HepG2 (cell line): ENCODE data around the gene TLE7. TPM values are rescaled to one million over a fixed set of nuclear protein-coding genes. Genes with fewer than 3 reads are reported as not detected.
A peak's percentile ranks its signal among the peaks of the same experiment; 100 is the strongest.

ENCODE experiments used
- ATAC-seq: fragments of 200-7000 bp; cut with Tn5 transposase; 3 replicates; pipeline ENCODE4 v1.9.1; 2020; ENCODE audit warnings: mild to moderate bottlenecking, moderate library complexity
- BruUV-seq: library from RNA; stranded (reverse); fragments of 400-500 nt; replicated peaks from 2 replicates; lab custom pipeline; 2021; lab: Mats Ljungman, UMichigan
- CTCF ChIA-PET: fragments of 300-600 bp; formaldehyde crosslinking; extraction: SDS; loops from one replicate; lab custom pipeline; 2021; ENCODE audit warnings: low total read pairs, inconsistent platforms, low intra/inter-chr PET ratio; lab: Yijun Ruan, JAX
- POLR2A ChIA-PET: fragments of 350-600 bp; sonication (Branson Sonifier 250); formaldehyde crosslinking; loops from one replicate; lab custom pipeline; 2020; ENCODE audit warnings: antibody characterized with exemption, inconsistent platforms; lab: Yijun Ruan, JAX
- DNase-seq: peaks from one replicate; pipeline ENCODE4 v3.0.0-alpha.2; 2015; ENCODE audit warnings: low spot score
- FAIRE-seq: peaks from 3 replicates; lab custom pipeline; 2011; peaks lifted over from hg19 to GRCh38; lab: Jason Lieb, UNC
- H2AFZ ChIP-seq: one replicate; pipeline ENCODE4 v1.6.1; 2011; ENCODE audit warnings: low read length, inconsistent platforms
- H3K27ac ChIP-seq: fragments of 300-600 bp; 3 replicates; pipeline ENCODE4 v1.8.0; 2011; ENCODE audit warnings: mixed run types, mild to moderate bottlenecking, mixed read lengths, low read length, inconsistent platforms; ENCODE audit not compliant: insufficient read depth; ENCODE audit errors: extremely low read length
- H3K27me3 ChIP-seq, 2 experiments: fragments of 200-600 bp in 1 of 2; 2 replicates in 1 of 2; 3 replicates in 1 of 2; pipeline versions ENCODE4 v1.6.0 to v1.8.0; 2011; ENCODE audit warnings: low read length in 2 of 2, mild to moderate bottlenecking in 2 of 2, moderate library complexity in 2 of 2, inconsistent platforms in 1 of 2; ENCODE audit not compliant: insufficient read depth in 2 of 2, control insufficient read depth in 1 of 2
- H3K36me3 ChIP-seq, 2 experiments: fragments of 200-600 bp in 1 of 2; replicated peaks in 1 of 2; 2 replicates in 1 of 2; 3 replicates in 1 of 2; pipeline versions ENCODE4 v1.5.1 to v1.8.0; 2011; ENCODE audit warnings: low read length in 2 of 2, inconsistent platforms in 1 of 2; ENCODE audit not compliant: insufficient read depth in 2 of 2, control insufficient read depth in 1 of 2
- H3K4me1 ChIP-seq: 2 replicates; pipeline ENCODE4 v1.5.1; 2012; ENCODE audit warnings: low read length, inconsistent platforms; ENCODE audit not compliant: insufficient read depth
- H3K4me2 ChIP-seq: 2 replicates; pipeline ENCODE4 v1.6.0; 2011; ENCODE audit warnings: low read depth, low read length, inconsistent platforms
- H3K4me3 ChIP-seq, 3 experiments: fragments of 200-600 bp in 1 of 3; sonication (generic), shearing (Covaris generic) in 1 of 3; replicated peaks in 1 of 3; 2 replicates each; pipeline ENCODE4 v1.5.1; 2011 to 2016; ENCODE audit warnings: low read length in 3 of 3, inconsistent platforms in 2 of 3, low read depth in 2 of 3, mild to moderate bottlenecking in 2 of 3, control low read depth in 1 of 3, mixed read lengths in 1 of 3; ENCODE audit not compliant: insufficient read depth in 1 of 3
- H3K79me2 ChIP-seq: one replicate; pipeline ENCODE4 v1.6.1; 2011; ENCODE audit warnings: low read length, inconsistent platforms; ENCODE audit not compliant: insufficient read depth
- H3K9ac ChIP-seq: 2 replicates; pipeline ENCODE4 v1.6.0; 2011; ENCODE audit warnings: mild to moderate bottlenecking, low read depth, low read length, inconsistent platforms; ENCODE audit not compliant: insufficient read depth
- H3K9me3 ChIP-seq: 2 replicates; pipeline ENCODE4 v1.5.1; 2012; ENCODE audit warnings: mild to moderate bottlenecking, low read length
- H4K20me1 ChIP-seq: 2 replicates; pipeline ENCODE4 v1.6.0; 2011; ENCODE audit warnings: inconsistent platforms, mild to moderate bottlenecking, low read length, moderate library complexity; ENCODE audit not compliant: insufficient read depth
- SOX6 ChIP-seq, 2 experiments: fragments of 450-650 bp in 1 of 2; sonication (generic) in 1 of 2; formaldehyde crosslinking in 1 of 2; IDR thresholded peaks; 2 replicates each; pipeline versions ENCODE4 v1.4.0 to v1.6.1; 2017 to 2020; ENCODE audit warnings: antibody characterized with exemption in 1 of 2, mild to moderate bottlenecking in 1 of 2, missing genetic modification reagents in 1 of 2
- ZMAT3 ChIP-seq: sonication (generic); formaldehyde crosslinking; conservative IDR thresholded peaks from 2 replicates; pipeline ENCODE4 v1.7.0; 2021; ENCODE audit warnings: missing genetic modification reagents
- ZSCAN25 ChIP-seq: sonication (generic); formaldehyde crosslinking; IDR thresholded peaks from 2 replicates; pipeline ENCODE4 v1.8.0; 2022; ENCODE audit warnings: mild to moderate bottlenecking, missing genetic modification reagents
- WGBS: methylation state at CpG from one replicate; pipeline ENCODE4 v1.1.6; 2017; ENCODE audit warnings: low lambda C conversion rate; 5-methylcytosine and 5-hydroxymethylcytosine counted together
- in situ Hi-C: cut with HindIII; loops from 2 replicates; pipeline ENCODE4 v1.10.0; 2017; ENCODE audit warnings: low pct_unique_long_range_greater_than_20kb; ENCODE audit not compliant: extremely low pct_ligation_motif_present
- intact Hi-C: fragments of 100-400 bp; cut with micrococcal nuclease; formaldehyde crosslinking; loops from one replicate; pipeline ENCODE4 v1.10.0; 2022; ENCODE audit not compliant: unreplicated experiment
- polyA plus RNA-seq, 8 experiments: library from polyadenylated mRNA; depleted of rRNA in 3 of 8; stranded (reverse) in 7 of 8; unstranded in 1 of 8; fragments of >200 nt; fragmentation: Illumina TruSeq in 4 of 8; extraction: Trizol in 4 of 8; gene quantifications; 2 replicates each; pipeline versions ENCODE4 v1.2.1 to v1.2.3, GENCODE V29; 2011 to 2016; ENCODE audit warnings: low read depth in 4 of 8, missing spikeins in 1 of 8, mixed read lengths in 1 of 8; ENCODE audit not compliant: insufficient read depth in 1 of 8
- total RNA-seq, 5 experiments: library from RNA; depleted of rRNA; stranded (reverse); fragments of >200 nt; fragmentation: Illumina TruSeq; extraction: Trizol; gene quantifications; 2 replicates each; pipeline ENCODE4 v1.2.3, GENCODE V29; 2016; ENCODE audit warnings: low read depth in 1 of 5
- TF ChIP-seq, protein P1 (sequence below): sonication (generic); formaldehyde crosslinking; IDR thresholded peaks from 2 replicates; pipeline ENCODE4 v1.9.0; 2021; ENCODE audit warnings: mild to moderate bottlenecking, missing genetic modification reagents
- TF ChIP-seq, protein P2 (sequence below): IDR thresholded peaks from 2 replicates; pipeline ENCODE4 v1.6.1; 2012; ENCODE audit warnings: low read length, improper control_type of control experiment

TLE7 gene
- total and polyA plus RNA-seq, 2 of the 13 experiments (the other 11 are each of a cell fraction or from before 2014, with no cell fraction given): not detected

DNA sequence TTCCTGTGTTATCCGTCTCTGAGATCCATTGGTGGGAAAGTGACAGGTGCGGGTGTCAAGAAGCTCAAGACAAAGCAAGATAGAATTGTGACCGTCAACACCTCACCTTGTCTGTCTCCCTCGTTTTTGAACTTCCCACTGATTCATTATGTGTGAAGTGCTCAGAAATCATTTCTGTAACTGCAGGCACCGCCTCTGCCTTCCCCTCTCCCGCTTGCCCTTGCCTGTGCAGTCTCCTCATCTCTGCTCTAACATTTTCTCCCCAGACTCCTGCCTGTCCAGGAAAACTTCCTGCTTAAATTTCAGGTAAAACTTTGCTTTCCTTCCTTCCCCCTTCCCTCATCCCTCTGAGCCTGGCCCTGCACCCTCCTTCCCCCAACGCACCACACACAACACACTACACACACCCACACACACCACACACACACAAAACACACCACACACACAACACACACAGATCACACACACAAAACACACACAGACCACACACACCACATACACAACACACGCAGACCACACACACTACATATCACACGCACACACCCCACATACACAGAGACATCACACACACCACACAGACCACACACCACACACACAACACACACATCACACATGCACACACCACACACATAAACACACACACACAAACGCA, 57.7 kb downstream of the TLE7 start (continued):
- TF ChIP-seq, protein P1, sequence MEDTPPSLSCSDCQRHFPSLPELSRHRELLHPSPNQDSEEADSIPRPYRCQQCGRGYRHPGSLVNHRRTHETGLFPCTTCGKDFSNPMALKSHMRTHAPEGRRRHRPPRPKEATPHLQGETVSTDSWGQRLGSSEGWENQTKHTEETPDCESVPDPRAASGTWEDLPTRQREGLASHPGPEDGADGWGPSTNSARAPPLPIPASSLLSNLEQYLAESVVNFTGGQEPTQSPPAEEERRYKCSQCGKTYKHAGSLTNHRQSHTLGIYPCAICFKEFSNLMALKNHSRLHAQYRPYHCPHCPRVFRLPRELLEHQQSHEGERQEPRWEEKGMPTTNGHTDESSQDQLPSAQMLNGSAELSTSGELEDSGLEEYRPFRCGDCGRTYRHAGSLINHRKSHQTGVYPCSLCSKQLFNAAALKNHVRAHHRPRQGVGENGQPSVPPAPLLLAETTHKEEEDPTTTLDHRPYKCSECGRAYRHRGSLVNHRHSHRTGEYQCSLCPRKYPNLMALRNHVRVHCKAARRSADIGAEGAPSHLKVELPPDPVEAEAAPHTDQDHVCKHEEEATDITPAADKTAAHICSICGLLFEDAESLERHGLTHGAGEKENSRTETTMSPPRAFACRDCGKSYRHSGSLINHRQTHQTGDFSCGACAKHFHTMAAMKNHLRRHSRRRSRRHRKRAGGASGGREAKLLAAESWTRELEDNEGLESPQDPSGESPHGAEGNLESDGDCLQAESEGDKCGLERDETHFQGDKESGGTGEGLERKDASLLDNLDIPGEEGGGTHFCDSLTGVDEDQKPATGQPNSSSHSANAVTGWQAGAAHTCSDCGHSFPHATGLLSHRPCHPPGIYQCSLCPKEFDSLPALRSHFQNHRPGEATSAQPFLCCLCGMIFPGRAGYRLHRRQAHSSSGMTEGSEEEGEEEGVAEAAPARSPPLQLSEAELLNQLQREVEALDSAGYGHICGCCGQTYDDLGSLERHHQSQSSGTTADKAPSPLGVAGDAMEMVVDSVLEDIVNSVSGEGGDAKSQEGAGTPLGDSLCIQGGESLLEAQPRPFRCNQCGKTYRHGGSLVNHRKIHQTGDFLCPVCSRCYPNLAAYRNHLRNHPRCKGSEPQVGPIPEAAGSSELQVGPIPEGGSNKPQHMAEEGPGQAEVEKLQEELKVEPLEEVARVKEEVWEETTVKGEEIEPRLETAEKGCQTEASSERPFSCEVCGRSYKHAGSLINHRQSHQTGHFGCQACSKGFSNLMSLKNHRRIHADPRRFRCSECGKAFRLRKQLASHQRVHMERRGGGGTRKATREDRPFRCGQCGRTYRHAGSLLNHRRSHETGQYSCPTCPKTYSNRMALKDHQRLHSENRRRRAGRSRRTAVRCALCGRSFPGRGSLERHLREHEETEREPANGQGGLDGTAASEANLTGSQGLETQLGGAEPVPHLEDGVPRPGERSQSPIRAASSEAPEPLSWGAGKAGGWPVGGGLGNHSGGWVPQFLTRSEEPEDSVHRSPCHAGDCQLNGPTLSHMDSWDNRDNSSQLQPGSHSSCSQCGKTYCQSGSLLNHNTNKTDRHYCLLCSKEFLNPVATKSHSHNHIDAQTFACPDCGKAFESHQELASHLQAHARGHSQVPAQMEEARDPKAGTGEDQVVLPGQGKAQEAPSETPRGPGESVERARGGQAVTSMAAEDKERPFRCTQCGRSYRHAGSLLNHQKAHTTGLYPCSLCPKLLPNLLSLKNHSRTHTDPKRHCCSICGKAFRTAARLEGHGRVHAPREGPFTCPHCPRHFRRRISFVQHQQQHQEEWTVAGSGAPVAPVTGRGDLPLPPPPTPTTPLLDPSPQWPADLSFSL: peak; percentile 91
- TF ChIP-seq SOX6 (IDR thresholded peaks at IDR 0.05): 0 out of 2 replicates have a peak, but pooled peaks have one; percentile 34
- no peak for TF ChIP-seq SOX6 (CRISPR knock-in tag; IDR thresholded peaks at IDR 0.05)
- no peak for TF ChIP-seq ZMAT3 (CRISPR knock-in tag)

DNA sequence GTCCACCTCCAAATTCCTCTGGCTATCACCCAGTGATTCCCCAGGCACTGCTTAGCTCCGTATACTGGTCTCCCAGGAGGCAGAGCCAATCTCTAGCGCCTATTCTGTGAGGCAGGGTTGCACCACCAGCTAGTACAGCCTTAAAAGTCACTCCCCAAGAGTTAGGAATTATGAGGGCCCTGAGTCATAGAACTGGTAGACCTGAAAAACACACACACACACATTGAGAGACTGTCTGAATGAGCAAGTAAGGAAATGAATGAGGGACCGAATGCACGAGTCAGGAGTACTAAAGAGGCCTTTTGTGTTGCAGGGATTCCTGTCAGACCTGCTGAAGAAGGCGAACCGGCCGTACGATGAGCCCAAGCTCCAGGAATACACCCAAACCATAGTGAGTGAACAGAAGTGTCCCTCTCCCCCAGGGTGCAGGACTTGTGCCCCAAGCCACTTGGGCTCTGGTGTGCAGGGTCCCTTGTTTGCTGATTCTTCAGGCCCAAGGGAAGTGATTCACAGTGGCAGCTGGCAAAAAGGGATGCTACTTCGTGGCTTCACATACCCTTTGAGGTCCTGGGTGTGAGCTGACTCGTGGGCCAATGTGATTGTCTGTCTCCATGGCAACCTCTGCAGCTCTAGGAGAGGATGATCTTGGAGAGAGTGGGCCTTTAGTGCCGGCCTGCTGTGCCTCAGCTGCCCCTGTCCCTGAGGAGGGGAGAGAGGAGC, 58.6 kb downstream of the TLE7 start:
- H3K36me3 ChIP-seq: no peaks in the 10 kb centered on the region
- WGBS: 39% methylated on average over 8 of the region's 11 CpGs
- H3K4me2 ChIP-seq: no peak overlapping the region
- H3K79me2 ChIP-seq: no peaks in the 10 kb centered on the region
- no peak overlapping the region for H3K4me3 ChIP-seq
- H3K9me3 ChIP-seq: no peaks in the 10 kb centered on the region
- BruUV-seq: no TSS peak
- ChIA-PET CTCF (no interaction called here), POLR2A (no interaction called here)
- no peak for TF ChIP-seq ZSCAN25
- TF ChIP-seq, protein P2, sequence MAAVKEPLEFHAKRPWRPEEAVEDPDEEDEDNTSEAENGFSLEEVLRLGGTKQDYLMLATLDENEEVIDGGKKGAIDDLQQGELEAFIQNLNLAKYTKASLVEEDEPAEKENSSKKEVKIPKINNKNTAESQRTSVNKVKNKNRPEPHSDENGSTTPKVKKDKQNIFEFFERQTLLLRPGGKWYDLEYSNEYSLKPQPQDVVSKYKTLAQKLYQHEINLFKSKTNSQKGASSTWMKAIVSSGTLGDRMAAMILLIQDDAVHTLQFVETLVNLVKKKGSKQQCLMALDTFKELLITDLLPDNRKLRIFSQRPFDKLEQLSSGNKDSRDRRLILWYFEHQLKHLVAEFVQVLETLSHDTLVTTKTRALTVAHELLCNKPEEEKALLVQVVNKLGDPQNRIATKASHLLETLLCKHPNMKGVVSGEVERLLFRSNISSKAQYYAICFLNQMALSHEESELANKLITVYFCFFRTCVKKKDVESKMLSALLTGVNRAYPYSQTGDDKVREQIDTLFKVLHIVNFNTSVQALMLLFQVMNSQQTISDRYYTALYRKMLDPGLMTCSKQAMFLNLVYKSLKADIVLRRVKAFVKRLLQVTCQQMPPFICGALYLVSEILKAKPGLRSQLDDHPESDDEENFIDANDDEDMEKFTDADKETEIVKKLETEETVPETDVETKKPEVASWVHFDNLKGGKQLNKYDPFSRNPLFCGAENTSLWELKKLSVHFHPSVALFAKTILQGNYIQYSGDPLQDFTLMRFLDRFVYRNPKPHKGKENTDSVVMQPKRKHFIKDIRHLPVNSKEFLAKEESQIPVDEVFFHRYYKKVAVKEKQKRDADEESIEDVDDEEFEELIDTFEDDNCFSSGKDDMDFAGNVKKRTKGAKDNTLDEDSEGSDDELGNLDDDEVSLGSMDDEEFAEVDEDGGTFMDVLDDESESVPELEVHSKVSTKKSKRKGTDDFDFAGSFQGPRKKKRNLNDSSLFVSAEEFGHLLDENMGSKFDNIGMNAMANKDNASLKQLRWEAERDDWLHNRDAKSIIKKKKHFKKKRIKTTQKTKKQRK: no peak
- no peak overlapping the region for H2AFZ ChIP-seq
- FAIRE-seq: no peak
- peak; percentile 53 for ATAC-seq
- H3K27me3 ChIP-seq: peaks cover 0 to 44% of the 10 kb centered on the region in 2 experiments; a peak in 3 of 5 replicates
- in situ Hi-C loops: no loop called here
- DNase-seq: no peak
- H3K27ac ChIP-seq: no peak overlapping the region
- no peaks in the 10 kb centered on the region for H3K4me1 ChIP-seq
- no peaks in the 10 kb centered on the region for H4K20me1 ChIP-seq
- intact Hi-C loops: no loop called here
- H3K9ac ChIP-seq: no peak overlapping the region
